Left kidney (tissue), 2 donors: Measurements from ENCODE around the gene SUSD1. TPM values are rescaled to one million over a fixed set of nuclear protein-coding genes. Genes with fewer than 3 reads are reported as not detected.
"Not testable (repeated sequence)": the region's sequence is repeated elsewhere in the genome, so short reads cannot be mapped to it uniquely, and the experiment has no call there.

ENCODE experiments used
- DNase-seq: peaks from one replicate; pipeline ENCODE4 v3.0.0-alpha.2; 2013
- polyA plus RNA-seq: library from polyadenylated mRNA; unstranded; fragments of 120-200 nt; gene quantifications from one replicate; pipeline ENCODE4 v1.2.1, GENCODE V29; 2013; ENCODE audit not compliant: insufficient read length

Gene SUSD1
- polyA plus RNA-seq, 1 donor, result 35.6 TPM

DNA sequence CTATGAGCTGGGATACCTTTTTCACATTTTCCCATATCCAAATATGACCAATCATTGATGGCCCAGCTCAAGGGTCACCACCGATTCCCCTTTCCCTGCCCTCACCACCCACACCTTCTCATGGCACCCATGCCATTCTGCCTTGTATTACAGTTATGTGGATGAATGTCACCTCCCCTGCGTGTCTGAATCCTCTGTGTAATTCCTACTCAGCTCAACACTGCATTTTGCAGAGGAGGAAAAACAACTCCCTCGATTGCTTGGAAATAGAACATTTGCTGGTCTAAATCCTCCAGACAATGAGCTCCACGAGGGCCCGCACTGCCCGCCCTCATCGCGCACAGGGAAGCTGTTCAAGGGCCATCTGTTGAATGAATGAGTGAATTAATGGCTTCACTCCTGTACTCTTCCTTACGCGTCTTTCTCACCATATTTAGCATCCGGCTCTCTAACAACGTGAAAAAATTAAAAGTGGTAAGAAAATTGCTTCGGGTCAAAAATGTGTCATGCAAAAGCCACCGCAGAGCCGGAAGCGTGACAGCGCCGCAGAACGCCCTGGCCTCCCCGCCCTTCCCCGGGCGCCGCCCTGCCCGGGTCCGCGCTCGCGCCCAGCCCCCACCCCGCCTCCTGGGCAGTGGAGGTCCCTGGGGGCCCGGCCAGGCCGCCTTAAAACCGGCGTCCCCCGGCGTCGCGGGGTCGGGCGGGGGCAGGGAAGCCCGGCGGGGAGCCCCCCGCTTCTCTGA lies 704 bp downstream of the SUSD1 start:
- no peak for DNase-seq

DNA sequence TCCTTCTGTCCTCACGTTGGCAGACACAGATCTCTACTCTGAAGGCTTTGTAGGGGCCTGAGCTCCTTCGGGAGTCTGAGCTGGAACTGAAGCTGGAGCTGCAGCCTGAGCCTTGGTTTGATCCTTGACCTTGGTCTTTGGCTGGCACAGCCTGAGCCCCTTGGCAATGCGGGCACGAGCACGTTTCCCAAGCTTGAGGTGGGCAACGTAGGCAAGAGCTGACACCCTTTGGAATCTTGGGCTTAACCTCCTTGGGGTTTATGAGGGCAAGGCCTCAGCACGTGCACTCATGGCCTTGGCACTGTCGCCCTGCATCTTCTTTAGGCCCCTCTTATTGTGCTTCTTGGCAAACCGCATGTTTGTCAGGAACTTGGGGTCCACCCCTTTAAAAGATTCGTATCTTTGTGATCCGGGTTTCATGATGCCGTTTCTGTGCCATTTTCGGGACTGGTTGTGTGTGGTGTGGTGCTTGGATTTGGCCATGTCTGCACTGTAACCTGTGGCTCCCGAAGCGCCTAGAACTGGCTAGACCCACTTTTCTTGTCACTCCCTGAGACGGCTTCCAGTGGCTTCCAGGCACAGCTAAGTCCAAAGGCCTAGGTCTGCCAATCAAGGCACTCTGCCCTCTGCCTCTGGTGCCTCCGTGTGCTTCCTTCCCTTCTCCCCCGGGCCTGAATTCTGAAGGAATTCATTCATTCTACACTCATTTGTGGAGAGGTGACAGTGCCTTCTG lies 1.4 kb downstream of the SUSD1 start:
- no peak for DNase-seq

DNA sequence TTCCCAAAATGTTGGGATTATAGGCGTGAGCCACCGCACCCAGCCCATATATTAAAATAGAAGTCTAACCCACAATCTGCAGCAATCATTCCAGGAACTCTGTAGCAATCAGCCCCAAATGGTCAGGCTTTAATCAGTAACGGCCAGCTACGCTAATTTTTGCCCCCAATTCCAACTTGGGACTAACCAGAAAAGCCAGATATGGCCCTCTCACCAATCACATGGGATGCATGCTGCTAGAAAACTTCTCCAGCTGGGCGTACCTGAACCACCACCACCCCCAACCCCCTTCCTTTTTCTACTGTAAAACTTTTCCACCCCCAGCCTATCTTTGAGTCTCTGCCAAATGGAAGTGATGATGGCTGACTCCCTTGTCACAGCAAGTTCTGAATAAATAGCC lies 4.1 kb downstream of the SUSD1 start:
- DNase-seq, result no peak

DNA sequence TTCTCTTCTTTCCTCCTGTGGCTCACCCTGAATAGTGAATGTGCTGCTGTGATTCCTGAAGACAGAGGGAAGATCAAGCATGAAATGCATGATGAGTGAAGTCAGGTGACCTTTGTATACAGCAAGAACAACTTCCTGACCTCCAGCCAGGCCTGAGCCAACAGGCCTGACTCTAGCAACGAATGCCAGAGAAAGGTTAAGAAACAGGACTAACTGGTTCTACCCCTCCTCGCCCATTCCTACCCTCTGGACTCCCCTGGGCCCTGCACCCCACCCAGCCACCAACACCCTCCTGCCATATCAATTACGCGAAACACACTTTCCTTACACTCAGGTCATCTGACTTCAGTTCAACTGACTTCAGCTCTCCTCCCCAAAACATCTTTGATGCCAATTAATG lies 4.9 kb downstream of the SUSD1 start:
- DNase-seq, result no peak

DNA sequence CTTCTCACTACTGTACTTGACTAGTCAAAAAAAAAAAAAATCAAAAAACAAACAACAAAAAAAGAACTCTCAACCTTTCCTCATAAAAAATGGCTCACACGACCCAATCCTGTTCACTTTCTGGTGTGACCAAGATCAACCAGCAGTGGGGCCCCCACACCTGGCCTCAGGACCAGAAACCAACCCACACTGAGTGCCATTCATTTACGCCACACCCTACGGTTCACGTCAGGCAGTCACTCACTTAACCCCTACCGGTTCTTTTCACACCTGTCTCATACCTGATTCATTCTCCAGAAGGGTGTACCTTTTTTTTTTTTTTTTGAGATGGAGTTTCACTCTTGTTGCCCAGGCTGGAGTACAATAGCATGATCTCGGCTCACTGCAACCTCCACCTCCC lies 5.7 kb downstream of the SUSD1 start:
- no peak for DNase-seq

DNA sequence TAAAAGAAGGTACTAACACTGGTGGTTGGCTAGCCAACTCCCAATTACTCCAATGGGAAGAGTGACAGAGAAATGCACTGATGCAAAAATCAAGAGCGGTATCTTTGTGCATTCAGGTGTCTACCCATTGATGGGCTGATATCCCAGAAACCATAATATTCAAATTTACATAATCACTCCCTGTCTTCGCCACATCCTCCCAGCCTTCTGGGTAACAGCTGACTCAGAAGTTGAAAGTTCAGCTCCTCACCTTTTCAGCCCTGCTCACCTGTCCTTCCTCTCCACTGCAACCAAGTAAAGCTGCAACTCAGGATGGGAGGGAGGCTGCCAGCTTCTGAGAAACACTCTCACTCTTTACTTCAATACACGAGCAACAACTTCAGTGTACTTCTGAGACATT lies 6.9 kb downstream of the SUSD1 start:
- DNase-seq, result no peak

DNA sequence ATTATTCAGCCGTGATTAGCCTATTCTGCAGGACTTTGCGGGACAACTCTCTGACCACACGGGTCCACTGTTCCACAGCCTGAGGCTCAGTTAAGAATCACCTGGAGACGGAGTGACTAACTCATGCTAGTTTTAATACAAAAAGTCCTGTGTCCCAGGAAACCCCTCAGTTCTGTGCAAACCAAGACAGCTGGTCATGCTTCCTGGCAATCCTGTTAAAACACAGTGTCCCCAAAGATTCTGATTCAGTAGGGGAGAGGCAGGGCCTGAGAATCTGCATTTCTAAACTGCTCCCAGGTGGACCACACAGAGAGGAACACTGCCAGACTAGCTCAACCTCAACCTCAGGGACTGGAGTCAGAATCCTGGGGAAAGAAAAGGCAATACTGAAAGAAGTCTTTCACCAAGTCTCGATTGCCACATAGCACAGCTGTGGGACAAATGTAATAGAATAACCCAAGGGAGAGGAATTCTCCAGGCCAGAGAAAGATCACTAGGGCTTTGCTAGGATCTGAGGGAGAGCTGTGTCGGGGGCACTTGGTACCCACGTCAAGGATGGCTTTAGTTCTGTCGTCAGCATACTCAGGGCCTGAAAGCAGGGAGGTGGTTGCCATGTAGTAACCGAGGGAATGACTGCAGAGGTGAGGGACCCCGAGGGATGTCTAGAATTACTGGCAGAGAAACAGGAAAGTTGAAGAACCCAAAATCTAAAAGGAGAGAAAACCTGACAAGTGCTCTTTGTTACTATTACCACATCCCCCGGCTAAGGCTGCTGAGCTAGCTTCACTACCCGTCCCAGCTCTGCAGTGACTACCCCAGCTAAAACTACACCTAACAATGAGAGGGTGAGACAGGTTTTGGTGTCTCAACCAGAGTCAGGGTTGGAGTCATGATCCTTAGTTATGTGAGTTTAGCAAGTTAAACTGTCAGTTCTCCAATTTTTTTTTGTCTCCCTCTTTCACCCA lies 8.6 kb downstream of the SUSD1 start:
- no peak for DNase-seq

DNA sequence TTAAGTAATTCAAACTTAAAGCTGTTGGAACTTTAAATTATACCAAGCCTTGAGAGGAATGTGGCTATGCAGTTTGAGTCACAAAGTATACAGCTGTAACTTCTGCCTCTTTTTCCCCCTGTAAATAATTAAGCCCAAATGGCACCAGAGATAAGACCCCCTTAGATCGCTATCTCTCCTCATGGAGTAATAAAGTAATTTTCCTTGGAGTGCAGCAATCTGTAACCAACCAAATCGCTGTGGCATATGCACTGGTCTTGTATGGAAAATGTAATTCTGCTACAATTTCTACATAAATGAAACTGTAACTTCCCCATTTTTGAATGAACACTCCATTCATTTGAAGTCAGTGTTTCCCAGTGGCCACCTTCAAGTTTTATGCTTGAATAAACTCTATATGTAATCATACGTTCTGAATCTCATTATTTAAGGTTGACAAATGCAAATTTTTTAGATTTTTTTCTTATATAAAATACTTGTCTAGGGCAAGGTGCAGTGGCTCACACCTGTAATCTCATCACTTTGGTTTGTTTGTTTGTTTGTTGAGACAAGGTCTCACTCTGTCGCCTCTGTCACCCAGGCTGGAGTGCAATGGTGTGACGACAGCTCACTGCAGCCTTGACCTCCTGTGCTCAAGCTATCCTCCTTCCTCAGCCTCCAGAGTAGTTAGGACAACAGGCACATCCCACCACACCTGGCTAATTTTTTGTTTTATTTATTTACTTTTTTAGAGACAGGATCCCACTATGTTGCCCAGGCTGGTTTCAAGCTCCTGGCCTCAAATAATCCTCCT lies 12.3 kb downstream of the SUSD1 start:
- no peak for DNase-seq

DNA sequence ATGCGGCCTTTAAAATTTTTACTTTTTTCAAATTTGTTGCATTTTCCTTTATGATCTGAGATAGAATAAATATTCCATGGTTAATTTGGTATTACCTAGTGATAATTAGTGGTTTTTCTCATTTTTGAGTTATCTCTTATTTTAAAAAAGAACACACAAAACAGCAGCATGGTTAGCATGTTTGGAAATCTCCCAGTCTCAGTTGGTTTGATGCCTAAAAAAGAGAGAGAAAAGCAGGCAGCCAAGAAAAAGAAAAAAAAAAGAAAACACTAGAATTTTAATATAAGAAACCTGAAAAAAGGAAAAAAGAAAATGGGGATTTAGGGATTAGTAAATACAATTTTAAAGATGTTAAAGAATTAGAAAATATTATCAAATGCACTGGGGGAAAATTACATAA lies 15.3 kb downstream of the SUSD1 start:
- no peak for DNase-seq

DNA sequence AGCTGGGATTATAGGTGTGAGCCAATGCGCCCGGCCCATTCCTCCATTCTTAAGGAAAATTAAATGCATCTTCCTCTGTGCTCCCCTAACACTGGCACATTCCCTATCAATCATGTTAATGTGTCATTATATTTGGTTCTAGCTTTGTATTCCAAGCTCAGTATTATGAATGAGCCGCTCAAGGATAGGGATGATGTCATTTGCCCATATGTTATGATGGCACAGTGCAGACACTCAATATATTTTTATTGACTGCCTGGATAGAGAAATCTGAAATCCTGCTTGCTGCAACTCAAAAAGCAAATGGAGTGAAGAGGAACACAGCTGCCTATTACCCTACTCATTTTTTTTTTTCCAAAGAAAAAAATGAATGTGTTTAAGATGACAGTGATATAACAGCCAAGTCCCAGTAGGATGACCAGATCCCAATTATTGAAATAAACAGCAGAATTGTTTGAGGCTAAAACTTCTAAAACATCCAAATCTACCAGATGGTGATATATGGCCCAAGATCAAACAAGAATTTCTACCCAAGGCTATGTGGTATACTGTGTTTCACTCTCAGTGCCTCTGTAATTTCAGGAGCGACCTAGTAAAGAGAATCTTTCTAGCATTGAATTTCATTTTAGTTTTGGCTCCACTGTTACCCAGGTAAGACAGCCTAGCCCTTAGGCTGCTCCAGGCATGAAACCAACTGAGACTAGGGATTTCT lies 16.3 kb downstream of the SUSD1 start:
- DNase-seq, result no peak

DNA sequence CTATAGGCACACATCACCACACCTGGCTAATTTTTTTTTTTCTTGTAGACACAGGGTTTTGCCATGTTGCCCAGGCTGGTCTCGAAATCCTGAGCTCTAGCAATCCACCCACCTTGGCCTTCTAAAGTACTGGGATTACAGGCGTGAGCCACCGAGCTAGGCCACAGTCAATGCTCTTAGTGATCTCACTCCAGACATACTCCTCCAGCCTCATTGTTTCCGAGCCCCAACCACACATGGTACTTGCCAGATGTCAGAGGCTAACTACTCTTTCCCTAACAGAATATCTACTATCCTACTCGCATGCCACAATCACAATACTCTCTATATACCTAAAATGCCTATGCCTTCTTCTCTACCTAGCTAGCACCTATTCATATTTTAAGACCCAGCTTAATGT lies 17.1 kb downstream of the SUSD1 start:
- DNase-seq, result no peak

DNA sequence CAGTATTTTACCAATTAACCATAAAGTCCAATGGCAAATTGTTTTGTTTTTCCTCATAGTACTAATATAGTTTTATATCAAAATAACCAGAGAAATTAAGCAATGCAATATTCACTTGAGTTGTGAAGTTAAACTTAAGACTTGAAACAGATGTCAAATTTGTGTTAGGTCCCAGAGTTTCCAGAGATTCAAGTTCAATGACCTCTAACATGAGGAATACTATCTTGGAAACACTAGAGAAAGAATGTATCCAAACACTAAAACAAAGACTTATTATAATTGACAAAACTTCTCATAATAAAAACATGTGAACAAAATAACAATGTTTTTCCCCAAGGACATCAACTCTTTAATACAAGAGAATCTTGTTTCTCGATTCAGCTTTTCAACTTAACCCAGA lies 18.0 kb downstream of the SUSD1 start:
- no peak for DNase-seq

DNA sequence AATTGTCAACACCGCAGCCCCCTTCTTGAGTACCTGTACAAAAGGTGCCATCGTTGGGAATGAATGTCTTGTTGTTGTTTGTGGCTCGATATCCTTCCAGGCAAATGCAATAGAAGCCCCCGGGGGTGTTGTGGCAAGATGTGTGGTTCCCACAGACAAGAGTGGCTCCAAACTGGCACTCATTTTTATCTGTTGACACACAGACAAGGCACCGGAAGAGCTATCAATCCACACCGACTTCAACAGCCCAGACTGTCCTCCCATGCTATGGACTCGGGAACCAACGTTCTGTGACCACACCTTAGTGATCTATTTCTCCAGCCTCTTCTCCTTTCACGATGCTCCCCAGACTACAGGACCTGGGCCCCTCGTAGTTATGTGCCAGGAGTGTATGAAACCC lies 25.9 kb downstream of the SUSD1 start:
- DNase-seq, result no peak

DNA sequence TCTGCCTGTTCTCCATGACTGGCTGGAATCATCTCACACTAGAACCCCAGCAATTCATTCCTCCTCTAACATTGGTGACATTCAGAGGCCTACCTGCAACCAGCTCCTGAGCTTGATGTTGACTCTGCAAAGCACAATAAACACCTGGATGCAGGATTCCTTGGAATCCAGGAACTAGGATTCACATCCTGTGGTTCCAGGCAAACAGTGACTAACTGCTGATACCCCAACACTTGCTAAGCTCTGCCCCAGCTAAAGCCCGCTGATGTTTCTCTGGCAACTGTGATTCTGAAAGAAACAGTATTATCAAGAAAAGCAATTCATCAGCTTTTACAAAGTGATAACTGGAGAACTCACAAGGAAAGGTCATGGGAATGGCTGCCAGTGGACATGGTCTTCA lies 29.2 kb downstream of the SUSD1 start:
- no peak for DNase-seq

DNA sequence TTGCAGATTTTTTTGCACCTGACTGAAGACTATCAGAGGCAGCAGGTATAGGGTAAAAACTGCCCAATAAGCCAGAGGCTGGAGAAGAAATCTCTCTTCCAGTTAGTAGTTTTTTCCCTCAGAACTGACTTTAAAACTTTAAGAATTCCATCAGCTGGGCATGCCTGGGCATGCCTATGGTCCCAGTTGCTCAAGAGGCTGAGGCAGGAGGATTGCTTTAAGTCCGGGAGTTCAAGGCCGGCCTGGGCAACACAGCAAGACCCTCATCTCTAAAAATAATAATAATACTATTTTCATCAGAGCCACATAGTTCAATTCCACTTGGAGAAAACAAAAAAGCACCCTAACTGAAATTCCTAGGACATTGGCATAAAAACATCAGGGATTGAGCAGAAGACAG lies 30.3 kb downstream of the SUSD1 start:
- no peak for DNase-seq

DNA sequence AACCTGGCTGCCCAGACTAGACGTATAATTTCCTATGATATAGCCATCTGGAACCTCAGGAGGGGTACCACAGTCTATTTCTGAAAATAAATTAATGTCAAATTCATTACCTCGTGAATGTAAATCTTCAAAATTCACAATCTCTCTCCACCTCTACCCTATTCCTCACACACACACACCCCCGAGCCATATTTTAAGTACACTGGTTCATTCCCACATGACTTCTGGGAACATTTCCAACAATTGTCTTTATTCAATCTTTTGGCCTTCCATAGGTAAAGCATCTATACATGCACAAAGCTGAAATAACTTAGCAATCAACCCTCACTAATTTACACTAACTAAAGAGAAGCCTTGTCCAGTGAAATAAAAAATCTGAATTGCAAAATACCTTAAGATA lies 32.7 kb downstream of the SUSD1 start:
- no peak for DNase-seq

DNA sequence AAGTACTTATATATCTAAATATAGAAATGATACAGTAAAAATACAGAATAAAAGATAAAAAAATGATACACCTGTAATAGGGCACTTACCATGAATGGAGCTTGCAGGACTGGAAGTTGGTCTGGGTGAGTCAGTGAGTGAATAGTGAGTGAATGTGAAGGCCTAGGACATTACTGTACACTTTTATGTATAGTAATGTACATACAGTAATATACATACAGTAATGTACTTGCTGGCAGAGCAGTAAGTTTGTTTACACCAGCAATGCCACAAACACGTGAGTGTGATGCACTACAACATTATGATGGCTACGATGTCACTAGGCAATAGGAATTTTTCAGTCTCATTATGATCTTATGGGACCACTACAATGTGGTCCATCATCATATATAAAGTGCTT lies 34.2 kb downstream of the SUSD1 start:
- no peak for DNase-seq

DNA sequence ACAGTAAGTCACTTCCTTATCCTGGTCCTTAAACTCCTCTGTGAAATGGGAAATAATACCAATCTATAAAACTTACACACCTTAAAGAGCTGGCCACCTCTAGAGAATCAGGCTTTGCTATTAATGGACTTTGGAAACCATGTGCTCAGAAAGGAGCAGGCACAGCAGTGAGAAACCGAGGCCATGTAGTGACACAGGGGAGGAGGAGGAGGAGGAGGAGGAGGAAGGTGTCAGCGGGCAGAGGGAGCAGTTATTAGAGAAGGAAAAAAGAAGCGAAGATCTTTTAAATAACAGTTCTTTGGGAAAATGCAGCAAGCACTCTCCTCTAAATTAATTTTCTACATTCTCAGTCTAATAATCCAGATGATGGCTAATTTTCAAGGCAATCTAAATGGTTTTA lies 38.0 kb downstream of the SUSD1 start:
- DNase-seq, result no peak

DNA sequence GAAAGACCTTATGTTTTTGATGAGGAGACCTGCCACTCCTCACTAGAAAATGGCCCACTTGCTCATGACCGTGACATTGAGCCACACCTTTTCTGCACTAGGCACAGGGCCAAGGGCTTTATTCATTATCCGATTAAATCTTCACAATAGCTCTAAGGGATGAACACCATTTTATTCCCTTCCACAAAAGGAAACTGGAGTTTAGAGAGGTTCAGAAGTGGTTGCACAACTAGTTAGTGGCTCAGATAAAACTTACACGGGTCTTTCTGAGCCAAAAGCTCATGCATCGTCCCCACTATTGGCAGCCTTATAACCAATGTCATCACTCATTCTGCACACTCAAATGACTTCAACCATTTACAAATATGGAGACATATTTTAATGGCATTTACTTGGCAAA lies 39.4 kb downstream of the SUSD1 start:
- DNase-seq, result no peak

DNA sequence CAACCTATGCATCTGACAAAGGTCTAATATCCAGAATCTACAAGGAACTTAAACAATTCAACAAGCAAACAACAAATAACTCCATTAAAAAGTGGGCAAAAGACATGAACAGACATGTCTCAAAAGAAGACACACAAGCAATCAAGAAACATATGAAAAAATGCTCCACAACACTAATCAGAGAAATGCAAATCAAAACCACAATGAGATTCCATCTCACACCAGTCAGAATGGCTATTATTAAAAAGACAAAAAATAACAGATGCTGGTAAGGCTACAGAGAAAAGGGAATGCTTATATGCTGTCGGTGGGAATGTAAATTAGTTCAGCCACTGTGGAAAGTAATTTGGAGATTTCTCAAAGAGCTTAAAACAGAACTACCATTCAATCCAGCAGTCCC lies 41.3 kb downstream of the SUSD1 start:
- not testable (repeated sequence) for DNase-seq

DNA sequence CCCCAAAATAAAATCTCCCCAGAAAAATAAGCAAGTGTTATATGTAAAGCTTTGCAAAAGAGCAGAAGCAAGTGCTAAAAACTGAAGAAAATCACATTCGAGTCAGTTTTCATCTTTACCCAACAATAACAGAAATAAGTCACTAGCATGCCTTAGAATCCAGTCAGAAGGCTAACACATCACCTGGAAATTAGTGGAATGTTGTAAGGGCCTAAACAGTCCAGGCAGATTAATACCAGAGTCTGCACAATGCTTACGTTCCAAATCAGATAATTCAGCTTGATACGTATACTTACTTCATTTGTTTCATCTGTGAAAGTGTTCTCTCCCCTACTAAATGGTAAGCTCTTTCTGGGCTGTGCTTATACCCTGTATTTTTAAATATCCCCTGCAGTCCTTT lies 42.7 kb downstream of the SUSD1 start:
- DNase-seq, result no peak
